ENCODE results near the gene HNRNPLL.

HNRNPLL gene

GRCh38 chr2:38621018-38621417 is 18.3 kb upstream of the HNRNPLL start:
- H3K36me3 ChIP-seq, result no peaks in the 10 kb centered on the region
- no peak overlapping the region for H3K4me3 ChIP-seq (ENCODE audit: low read depth, low read length)
- H3K4me1 ChIP-seq, result no peaks in the 10 kb centered on the region
- H3K27me3 ChIP-seq, result no peaks in the 10 kb centered on the region
- no peaks in the 10 kb centered on the region for H3K9me3 ChIP-seq
- TF ChIP-seq, protein P1, sequence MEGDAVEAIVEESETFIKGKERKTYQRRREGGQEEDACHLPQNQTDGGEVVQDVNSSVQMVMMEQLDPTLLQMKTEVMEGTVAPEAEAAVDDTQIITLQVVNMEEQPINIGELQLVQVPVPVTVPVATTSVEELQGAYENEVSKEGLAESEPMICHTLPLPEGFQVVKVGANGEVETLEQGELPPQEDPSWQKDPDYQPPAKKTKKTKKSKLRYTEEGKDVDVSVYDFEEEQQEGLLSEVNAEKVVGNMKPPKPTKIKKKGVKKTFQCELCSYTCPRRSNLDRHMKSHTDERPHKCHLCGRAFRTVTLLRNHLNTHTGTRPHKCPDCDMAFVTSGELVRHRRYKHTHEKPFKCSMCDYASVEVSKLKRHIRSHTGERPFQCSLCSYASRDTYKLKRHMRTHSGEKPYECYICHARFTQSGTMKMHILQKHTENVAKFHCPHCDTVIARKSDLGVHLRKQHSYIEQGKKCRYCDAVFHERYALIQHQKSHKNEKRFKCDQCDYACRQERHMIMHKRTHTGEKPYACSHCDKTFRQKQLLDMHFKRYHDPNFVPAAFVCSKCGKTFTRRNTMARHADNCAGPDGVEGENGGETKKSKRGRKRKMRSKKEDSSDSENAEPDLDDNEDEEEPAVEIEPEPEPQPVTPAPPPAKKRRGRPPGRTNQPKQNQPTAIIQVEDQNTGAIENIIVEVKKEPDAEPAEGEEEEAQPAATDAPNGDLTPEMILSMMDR (IDR thresholded peaks at IDR 0.05; ENCODE audit: low read depth, low read length), result no peak
- DNase-seq, result no peak

GRCh38 chr2:38620282-38620977 is 17.7 kb upstream of the HNRNPLL start:
- TF ChIP-seq, protein P1 (IDR thresholded peaks at IDR 0.05; ENCODE audit: low read depth, low read length), result no peak
- Histone ChIP-seq H3K36me3 (no peaks in the 10 kb centered on the region), H3K27me3 (no peaks in the 10 kb centered on the region), H3K9me3 (no peaks in the 10 kb centered on the region), H3K4me3 (ENCODE audit: low read depth, low read length) (no peak overlapping the region), H3K4me1 (no peaks in the 10 kb centered on the region)
- DNase-seq, result no peak

- H3K4me1 ChIP-seq, result no peaks in the 10 kb centered on the region
- DNase-seq, result no peak
- TF ChIP-seq, protein P1 (IDR thresholded peaks at IDR 0.05; ENCODE audit: low read depth, low read length), result no peak
Measured at GRCh38 chr2:38619458-38620164, 16.9 kb upstream of the HNRNPLL start.

GRCh38 chr2:38617301-38617700 is 14.6 kb upstream of the HNRNPLL start:
- Histone ChIP-seq H3K36me3 (no peaks in the 10 kb centered on the region), H3K9me3 (no peaks in the 10 kb centered on the region), H3K4me3 (ENCODE audit: low read depth, low read length) (no peak overlapping the region), H3K4me1 (no peaks in the 10 kb centered on the region), H3K27me3 (no peaks in the 10 kb centered on the region)
- no peak for DNase-seq
- TF ChIP-seq, protein P1 (IDR thresholded peaks at IDR 0.05; ENCODE audit: low read depth, low read length), result no peak

More at GRCh38 chr2:38619458-38620164, 16.9 kb upstream of the HNRNPLL start:
- Histone ChIP-seq H3K9me3 (no peaks in the 10 kb centered on the region), H3K27me3 (no peaks in the 10 kb centered on the region), H3K36me3 (no peaks in the 10 kb centered on the region), H3K4me3 (ENCODE audit: low read depth, low read length) (no peak overlapping the region)

DNA sequence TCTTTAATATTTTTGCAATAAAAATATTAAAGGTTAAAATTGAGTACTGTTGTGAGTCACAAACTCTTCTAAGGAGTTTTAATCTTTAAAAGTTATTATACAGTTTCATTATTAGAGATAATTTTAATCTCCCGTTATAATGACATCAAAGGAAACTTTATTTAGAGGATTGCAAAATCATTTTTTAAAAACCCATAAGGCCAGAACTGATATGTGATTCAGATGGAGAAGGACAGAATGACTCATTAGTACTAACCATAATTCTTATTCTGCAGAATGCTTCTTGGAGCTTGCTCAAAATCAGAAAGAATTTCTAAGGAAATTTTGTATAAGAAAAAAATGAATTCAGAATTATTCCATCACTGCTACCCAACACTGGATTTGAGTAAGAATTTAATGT is 12.5 kb upstream of the HNRNPLL start:
- no peak for DNase-seq
- H3K36me3 ChIP-seq, result no peaks in the 10 kb centered on the region
- H3K9me3 ChIP-seq, result no peaks in the 10 kb centered on the region
- H3K27me3 ChIP-seq, result no peaks in the 10 kb centered on the region
- H3K4me3 ChIP-seq (ENCODE audit: low read depth, low read length), result no peak overlapping the region
- TF ChIP-seq, protein P1 (IDR thresholded peaks at IDR 0.05; ENCODE audit: low read depth, low read length), result no peak
- no peaks in the 10 kb centered on the region for H3K4me1 ChIP-seq

- Histone ChIP-seq H3K4me3 (ENCODE audit: low read depth, low read length) (no peak overlapping the region), H3K9me3 (no peaks in the 10 kb centered on the region), H3K27me3 (no peaks in the 10 kb centered on the region), H3K4me1 (no peaks in the 10 kb centered on the region), H3K36me3 (no peaks in the 10 kb centered on the region)
- no peak for DNase-seq
- TF ChIP-seq, protein P1 (IDR thresholded peaks at IDR 0.05; ENCODE audit: low read depth, low read length), result no peak
Measured at GRCh38 chr2:38613849-38614213, 11.1 kb upstream of the HNRNPLL start.

Data from BE2C (cell line).